ENCODE measurements around the gene GAPDHS.

Gene GAPDHS

DNA sequence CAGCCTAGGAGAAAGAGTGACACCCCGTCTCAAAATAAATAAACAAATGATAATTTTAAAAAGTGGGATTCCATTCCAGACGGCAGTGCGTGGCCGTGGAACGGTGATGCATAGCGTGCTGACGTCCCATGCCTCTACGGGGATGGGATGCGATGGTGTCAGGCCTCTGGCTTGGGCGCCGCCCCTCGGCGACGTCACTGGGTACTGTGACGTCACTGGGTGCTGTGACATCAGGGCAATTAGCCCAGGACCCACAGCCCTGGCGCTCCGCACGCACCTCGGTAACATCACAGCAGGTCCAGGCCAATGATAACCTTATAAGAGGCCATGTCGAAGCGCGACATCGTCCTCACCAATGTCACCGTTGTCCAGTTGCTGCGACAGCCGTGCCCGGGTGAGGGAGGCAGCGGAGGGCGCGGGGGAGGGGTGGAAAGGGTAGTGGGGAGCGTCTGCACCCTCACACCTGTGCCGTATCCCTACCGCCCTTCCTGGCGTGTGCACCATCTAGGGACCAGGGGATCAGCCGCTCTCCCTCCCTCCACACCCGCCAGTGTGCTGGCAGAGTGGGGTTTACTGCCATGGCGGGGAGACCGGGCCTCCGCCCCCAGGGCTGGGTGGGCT, at the start of gene GAPDHS:
GAPDHS (plus strand) TSS at position 256 of the 621 bp plus-strand sequence; CDS start at position 328, 72 bp downstream.
- DNase-seq (ENCODE audit: insufficient read length, low spot score): no peak
- TF ChIP-seq POLR2A (IDR thresholded peaks at IDR 0.05; ENCODE audit: low read depth, low read length): no peak
- no peak for FAIRE-seq

- DNase-seq (ENCODE audit: insufficient read length, low spot score): no peak
- FAIRE-seq: no peak
- TF ChIP-seq POLR2A (IDR thresholded peaks at IDR 0.05; ENCODE audit: low read depth, low read length): no peak
Measured at GRCh38 chr19:35484252-35485036, 48.8 kb upstream of the GAPDHS start.

DNA sequence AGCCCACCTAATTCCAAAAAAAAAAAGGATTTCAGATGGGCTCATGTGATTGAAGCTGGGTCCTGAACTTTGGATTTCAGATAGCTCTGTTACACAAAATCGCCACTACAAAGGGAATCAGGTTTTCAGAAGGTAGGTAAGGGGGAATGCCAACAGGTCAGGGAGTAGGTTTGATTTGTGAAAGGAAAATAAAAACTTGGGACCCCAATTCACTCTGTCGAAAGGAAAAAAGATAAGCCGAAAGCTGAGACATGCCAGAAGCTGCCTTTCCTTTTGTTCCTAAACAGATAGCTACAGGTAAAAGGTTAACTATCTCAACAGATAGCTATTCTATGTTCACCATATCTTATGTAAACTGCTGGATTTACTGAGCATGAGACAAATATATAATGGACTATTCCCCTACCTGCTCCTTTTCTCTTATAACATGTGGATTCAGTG, 47.0 kb upstream of the GAPDHS start:
- FAIRE-seq (no peak), DNase-seq (ENCODE audit: insufficient read length, low spot score) (no peak)
- TF ChIP-seq POLR2A (IDR thresholded peaks at IDR 0.05; ENCODE audit: low read depth, low read length): no peak

DNA sequence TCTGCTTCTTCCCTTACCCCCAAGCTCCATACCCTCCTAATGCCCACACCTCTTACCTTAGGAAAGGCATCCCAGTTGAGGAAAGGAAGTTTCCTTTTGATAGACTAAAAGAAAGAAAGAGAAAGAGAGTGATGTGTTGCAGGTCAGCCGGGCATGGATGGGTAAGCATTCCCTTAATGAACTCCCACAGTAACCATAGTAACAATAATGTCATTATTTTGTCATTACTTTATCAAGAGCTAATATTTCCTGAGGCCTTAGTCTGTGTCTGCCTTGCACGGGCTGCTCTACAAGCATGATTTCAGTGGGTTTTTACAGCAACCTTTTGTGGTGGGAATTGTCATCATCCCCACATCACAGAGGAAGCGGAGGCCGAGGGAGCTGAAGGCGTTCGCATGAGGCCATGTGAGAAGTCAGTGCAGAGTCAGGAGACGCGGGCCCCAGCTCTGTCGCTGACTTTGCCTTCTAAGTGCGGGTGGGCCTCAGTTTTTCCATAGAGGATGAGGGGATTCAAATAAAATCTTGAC, 45.5 kb upstream of the GAPDHS start:
- DNase-seq (ENCODE audit: insufficient read length, low spot score): no peak
- FAIRE-seq: no peak

DNA sequence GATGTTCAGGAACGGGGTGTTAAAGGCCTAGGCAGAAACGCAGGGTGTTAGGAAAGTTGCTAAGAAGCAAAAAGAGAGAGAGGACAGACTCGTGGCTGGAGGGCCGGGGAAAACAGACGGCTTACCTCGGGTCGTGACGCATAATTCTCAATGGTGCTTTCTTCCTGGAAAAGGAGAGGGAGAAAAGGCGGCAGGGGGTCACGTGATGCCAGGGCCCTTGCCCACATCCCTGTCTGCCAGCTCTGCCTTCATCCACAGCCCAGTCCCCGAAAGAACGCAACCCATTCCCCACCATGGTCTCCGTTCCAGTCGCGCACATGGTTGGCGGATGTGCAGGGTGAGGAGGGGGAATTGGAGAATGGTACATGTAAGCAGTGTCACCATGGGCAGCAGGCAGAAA, 44.6 kb upstream of the GAPDHS start:
- no peak for DNase-seq (ENCODE audit: insufficient read length, low spot score)
- FAIRE-seq: no peak
- no peak for TF ChIP-seq POLR2A (IDR thresholded peaks at IDR 0.05; ENCODE audit: low read depth, low read length)

More for the DNA sequence above, 45.5 kb upstream of the GAPDHS start:
- TF ChIP-seq POLR2A (IDR thresholded peaks at IDR 0.05; ENCODE audit: low read depth, low read length): no peak

- no peak for TF ChIP-seq POLR2A (IDR thresholded peaks at IDR 0.05; ENCODE audit: low read depth, low read length)
- FAIRE-seq (no peak), DNase-seq (ENCODE audit: insufficient read length, low spot score) (no peak)
Measured at GRCh38 chr19:35490364-35490763, 42.9 kb upstream of the GAPDHS start, which contains the start of gene KRTDAP. TSS of gene KRTDAP (minus strand) at chr19:35490464. CDS start at chr19:35490442, 22 bp downstream.

DNA sequence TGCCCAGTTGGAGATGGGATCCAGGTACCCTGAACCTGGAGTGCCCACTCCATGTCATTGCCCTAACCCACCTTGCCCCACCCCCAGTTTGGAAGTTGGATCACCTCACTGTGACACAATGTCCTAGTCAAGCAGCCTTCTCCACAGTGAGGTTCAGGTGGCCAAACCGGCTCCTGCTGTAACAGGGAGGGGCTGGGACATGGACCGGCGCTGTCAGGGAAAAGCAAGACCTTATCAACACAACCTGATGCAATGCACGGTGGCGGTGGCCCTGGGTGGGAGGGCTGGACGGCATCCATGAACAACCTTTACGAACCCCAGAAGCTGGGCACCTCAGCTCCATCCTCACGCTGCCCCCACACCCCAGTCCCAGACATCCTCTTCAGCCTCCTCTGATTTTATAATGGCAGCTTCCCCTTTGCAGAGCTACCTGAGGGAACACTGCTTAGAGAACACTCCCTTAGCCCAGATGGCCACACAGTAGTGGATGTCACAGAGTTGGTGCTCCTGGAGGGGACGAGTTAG, 41.4 kb upstream of the GAPDHS start:
- no peak for DNase-seq (ENCODE audit: insufficient read length, low spot score)
- no peak for TF ChIP-seq POLR2A (IDR thresholded peaks at IDR 0.05; ENCODE audit: low read depth, low read length)
- FAIRE-seq: no peak

DNA sequence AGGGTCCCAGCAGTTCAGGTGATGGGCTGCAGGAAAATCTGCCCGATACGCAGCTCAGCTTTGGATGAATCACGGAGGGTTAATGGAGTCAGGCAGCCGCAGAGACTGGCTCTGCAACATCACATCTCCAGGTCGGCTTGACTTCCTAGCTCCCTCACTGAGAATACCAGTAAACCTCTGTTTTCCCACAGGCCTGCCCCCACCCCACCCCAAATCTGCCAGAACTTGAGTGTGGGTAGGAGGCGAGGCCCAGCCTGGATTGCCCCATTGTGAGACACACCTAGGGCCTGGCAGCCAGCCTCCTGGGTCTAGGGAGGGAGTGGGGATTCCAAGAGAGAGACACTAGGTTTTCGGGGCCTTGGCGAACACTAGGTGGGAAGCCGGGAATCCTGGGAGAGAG, 39.3 kb upstream of the GAPDHS start:
- no peak for TF ChIP-seq POLR2A (IDR thresholded peaks at IDR 0.05; ENCODE audit: low read depth, low read length)
- DNase-seq (ENCODE audit: insufficient read length, low spot score) (no peak), FAIRE-seq (no peak)

DNA sequence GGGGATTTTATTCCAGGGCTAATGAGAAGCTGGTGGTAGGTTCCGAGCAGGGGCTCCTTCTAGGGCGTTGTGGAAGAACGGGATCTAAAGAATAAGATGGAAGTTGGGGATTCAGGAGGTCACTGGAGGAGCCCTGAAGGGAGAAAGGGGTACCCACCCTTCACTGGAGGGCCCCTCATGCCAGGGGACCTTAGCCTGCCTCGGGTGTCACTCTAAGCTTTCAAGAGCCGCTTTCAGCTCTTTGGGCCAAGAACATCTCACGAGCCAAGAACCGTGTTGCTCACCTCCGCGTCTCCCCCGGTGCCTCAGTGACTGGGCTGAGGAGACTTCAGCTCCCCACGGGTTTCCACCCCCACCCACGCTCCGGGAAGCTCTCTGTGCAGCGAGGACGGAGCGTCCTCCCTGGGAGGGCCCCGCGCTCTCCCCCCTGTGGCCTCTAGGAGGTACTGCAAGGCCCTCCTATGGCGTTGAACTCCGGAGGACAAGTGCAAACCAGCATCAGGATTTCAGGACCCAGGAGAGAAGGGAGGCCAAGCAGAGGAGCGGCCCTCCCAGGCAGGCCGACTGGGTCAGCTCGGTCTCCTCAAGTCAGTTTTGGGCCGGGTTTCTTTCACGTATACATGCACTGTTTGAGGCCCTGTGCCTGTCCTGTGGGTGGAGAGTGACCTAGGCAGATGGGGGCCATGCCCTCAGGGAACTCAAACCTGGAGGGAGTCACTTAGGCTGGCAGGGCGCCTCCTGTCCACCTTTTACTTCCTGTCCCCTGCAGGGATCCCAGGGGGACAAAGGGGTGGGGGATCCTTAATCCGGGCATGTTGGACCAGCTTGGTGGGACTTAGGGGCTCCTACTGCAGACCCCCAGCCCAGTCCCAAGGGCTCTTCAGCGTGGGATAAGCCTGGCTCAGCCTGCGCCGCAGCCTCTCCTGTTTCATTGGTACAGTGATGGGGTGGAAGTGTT, 37.9 kb upstream of the GAPDHS start:
- DNase-seq (ENCODE audit: insufficient read length, low spot score) (peak; percentile 93), FAIRE-seq (no peak)
- no peak for TF ChIP-seq POLR2A (IDR thresholded peaks at IDR 0.05; ENCODE audit: low read depth, low read length)

DNA sequence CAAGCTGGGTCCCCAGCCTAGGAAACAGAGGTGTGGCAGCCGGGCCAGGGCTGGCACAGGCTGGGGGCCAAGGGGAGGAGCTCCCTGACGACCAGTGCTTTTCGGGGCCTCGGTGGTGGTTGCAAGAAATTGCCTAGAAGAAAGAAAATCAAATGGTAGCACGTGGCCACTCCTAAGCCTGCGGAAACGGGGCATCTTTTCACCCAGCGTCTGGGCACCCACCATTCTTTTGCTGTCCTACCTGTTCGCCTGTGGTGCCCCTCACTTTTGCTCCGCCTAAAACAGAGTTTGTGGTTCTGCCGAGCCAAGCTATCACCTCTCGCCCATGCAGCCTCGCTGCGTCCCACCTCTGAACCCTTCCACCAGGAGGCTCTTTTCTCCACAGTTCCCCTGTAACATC, 35.9 kb upstream of the GAPDHS start:
- FAIRE-seq: no peak
- no peak for TF ChIP-seq POLR2A (IDR thresholded peaks at IDR 0.05; ENCODE audit: low read depth, low read length)
- no peak for DNase-seq (ENCODE audit: insufficient read length, low spot score)

GRCh38 chr19:35498220-35498619, 35.0 kb upstream of the GAPDHS start:
- FAIRE-seq (no peak), DNase-seq (ENCODE audit: insufficient read length, low spot score) (no peak)
- no peak for TF ChIP-seq POLR2A (IDR thresholded peaks at IDR 0.05; ENCODE audit: low read depth, low read length)

DNA sequence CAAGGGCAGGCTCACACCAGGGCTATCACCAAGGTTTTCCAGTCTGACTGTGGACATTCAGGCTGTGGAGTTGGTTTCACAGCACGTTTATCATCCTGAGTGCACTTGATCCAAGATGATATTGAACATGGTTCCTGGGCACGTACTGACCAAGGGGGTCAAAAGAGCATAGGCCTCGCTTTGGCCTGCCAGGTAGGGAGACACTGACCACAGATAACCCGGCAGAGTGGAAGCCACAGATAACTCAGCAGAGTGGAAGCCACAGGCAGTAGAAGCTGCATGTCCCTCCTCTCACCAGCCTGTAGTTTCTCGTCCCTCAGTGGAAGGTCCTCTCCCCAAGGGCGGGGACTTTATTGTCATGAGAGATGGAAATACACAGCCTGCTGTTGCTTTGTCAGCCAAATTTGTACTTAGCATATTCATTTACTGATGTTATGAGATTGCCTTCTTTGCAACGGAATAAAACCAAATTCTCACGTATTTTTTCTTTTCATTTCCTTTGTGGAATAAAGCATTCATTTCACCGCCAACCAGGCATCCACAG, 34.2 kb upstream of the GAPDHS start:
- no peak for TF ChIP-seq POLR2A (IDR thresholded peaks at IDR 0.05; ENCODE audit: low read depth, low read length)
- DNase-seq (ENCODE audit: insufficient read length, low spot score): no peak
- no peak for FAIRE-seq

DNA sequence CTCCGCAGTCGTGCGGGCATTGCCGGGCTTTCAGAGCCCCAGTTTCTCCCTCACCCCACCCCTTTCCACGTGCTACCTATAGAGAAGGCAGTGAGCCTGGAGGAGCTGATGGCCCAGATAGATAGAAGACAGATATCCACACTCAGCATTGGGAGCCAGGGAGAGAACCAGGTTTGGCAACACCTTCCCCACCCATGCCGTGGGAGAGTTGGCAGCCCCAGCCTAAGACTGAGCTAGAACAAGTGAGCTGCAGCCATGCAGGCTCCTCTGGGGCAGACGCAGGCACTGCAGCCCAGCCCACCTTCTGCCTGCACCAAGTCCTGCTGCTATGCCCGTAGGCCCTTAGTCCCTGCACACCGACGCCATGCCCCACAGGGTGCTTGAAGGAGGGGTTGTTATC, 32.6 kb upstream of the GAPDHS start:
- FAIRE-seq: no peak
- no peak for DNase-seq (ENCODE audit: insufficient read length, low spot score)
- no peak for TF ChIP-seq POLR2A (IDR thresholded peaks at IDR 0.05; ENCODE audit: low read depth, low read length)
